ENCODE results near the gene SLC66A1.

The SLC66A1 gene

DNA sequence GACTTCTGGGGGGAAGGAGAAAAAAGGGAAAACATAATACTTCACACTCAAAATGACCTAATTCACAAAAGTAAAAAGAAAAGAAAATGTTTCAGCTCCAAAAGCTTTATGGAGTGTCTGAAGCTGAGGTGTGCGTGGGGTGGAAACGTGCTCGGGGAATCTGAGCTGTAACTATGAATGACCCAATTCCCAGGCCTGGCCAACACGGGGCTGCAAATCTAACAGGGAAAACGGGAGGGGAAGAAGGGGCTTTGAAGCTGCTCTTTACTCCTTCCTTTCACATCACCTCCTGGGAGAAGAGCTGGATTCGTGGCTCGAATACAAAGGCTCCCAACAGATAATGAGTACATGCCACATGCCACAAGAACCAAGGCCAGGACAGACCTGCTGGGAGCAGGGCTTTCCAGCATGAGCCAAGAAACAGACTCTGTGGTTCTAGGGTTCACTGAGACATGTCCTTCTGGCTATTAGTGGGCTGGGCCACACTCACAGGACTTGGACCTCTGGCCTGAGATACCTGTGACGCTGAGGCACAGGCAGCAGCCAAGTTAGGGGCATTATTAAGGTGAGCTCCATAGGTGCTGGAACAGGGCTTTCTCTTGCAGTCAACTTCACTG is 51.5 kb downstream of the SLC66A1 start:
- DNase-seq (ENCODE audit: low spot score): no peak

DNA sequence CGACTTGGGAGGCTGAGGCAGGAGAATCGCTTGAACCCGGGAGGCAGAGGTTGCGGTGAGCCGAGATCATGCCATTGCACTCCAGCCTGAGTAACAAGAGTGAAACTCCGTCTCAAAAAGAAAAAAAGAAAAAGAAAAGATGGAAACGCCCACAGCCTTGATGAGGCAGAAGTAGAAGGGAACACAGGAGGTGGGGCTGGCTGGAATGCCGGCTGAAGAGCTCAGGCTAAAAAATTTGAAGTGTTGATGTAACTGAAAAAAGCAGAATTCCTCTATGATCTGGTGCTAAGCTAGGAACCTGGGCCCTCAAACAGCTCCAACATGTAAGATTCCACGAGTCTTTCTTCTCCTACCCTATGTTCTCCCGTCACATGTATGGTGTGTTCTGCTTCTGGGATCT is 53.6 kb downstream of the SLC66A1 start:
- no peak for DNase-seq (ENCODE audit: low spot score)

DNA sequence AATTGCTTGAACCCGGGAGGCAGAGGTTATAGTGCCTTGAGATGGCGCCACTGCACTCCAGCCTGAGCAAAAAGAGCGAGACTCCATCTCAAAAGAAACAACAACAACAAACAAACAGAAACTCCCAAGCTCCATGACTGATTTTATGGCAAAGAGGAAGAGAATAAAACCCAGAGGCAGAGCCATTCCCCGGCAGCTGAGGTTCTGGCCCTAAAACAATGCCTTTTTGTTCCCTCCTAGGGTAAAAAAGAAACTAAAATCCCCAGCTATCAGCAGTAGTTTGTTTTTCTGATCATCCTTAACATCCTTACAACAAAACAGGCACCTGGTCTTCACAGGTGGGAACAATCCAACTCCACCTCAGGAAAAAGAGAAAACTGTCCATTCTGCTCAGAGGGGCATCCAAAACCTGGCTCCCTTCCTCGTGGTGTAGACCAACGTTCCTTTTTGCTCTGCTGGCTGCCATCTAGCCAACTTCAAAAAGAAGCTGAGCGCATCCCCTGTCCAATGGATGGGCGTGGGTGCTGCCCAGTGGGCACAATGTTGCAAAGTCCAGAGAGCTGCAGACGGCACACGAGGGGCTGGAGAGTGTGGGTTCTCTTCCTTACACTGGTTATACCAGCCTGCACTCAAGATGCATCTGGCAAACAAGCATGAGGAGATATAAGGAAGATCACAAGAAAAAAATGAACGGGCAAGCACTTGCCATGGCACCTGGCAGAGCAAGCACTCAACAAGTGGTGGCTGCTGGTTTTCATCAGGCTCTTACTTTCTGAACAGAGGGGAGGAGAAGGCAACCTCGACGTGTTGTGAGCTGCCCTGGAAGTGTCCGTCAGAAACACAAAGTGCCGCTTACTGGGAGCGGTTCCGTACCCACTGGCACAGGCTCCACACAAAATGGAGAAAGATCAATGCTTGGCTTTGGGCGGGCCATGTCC is 54.7 kb downstream of the SLC66A1 start:
- DNase-seq (ENCODE audit: low spot score): no peak

- no peak for DNase-seq (ENCODE audit: low spot score)
Observed at GRCh38 chr1:19367584-19368041, 55.5 kb downstream of the SLC66A1 start.

- DNase-seq (ENCODE audit: low spot score): no peak
Observed at GRCh38 chr1:19368050-19368449, 55.9 kb downstream of the SLC66A1 start.

GRCh38 chr1:19368964-19369363 is 56.8 kb downstream of the SLC66A1 start:
- no peak for DNase-seq (ENCODE audit: low spot score)

DNA sequence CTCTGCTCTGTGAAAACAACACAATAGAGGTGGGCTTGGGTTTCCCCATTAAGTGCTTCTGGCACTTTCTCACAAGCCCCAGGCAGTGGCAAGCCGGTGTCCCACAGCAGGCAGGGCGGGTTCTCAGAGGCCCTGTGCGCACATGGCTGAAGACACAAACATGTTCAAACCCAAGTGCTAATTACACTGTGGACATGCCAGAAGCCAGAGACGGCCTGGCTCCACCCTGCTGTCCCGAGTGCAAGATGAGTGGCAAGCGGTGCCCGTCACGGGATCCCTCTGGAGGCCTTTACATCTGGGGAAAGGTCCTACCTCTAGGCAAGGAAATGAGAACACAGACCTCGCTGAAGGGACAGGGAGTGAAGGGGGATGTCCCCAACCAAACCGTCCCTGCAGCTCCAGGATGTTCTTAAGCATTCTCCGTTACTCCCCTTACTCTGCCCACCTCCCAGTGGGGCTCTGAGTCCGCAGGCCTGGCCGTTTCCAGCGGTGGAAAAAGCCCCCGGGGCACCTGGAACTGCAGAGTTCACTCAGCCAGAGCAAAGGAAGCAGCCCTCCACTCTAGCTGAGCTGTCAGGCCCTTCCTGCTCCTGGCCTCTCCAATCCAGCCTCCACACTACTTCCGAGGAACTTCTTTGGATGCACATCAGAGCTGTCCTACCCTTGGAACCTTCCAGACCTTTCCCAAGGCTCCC is 57.4 kb downstream of the SLC66A1 start:
- no peak for DNase-seq (ENCODE audit: low spot score)

GRCh38 chr1:19370453-19371170 is 58.5 kb downstream of the SLC66A1 start:
- DNase-seq (ENCODE audit: low spot score): no peak

DNA sequence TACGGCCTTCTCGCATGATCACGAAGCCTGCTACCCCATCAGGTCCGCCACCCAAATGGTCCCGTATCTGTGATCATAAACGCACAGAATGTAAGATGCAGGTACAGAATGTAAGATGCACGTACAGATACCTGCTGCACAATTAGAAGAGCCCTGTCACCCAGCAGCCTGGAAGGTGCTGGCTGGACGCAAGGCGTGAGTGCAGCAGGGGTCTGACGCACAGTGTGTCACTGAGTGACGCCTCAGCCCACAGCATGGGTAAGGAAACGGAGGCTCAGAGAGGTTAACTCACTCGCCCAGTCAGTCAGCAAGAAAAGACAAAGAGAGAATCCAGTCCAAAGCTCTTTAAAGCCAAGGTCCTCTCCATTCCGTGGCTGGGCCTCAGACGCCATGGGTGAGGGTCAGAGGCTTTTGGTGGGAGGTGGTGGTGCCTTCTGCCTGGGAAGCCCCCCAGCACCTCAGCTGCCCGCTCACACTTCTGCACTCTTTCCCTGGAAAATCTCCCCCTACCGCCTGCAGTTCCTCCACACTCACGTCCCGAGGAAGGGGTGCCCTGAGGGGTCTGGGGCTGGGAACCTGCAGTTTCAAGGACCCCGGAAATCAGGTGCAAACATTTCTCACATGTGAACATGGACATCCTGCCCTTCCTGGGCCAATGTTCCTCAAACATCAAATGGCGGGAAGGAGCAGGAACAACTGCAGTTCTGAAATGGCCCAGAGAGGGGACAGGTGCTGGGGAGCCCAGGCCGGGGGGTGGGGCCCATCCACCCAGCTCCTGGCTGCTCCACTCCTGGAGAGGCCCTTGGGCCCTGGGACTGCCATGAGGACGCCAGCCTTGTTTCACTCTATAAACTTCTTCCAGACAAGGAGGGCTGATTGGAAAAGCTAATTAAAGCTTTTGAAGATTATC is 59.4 kb downstream of the SLC66A1 start:
- DNase-seq (ENCODE audit: low spot score): no peak

GRCh38 chr1:19372136-19372514 is 60.0 kb downstream of the SLC66A1 start:
- DNase-seq (ENCODE audit: low spot score): no peak

DNA sequence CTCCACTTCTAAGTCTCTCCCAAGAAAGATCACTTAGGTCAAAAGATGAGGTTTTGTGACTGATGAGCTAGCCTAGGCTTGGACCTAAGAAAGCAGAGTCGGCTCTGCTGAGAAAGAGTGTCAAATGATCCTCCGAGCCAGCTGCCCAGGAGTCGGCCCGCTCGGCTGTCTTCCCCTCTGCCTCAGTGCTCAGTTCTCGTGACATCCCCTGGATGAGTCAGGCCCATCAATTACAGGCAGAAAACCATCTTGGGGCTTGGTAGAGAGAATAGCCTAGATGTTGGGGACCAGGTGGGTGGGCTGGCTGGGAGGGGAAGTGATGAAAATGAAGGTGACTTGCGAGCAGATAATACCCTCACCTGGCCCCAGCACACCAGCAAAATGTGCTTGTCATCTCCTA is 60.5 kb downstream of the SLC66A1 start:
- no peak for DNase-seq (ENCODE audit: low spot score)

GRCh38 chr1:19373211-19374082 is 61.3 kb downstream of the SLC66A1 start:
- DNase-seq (ENCODE audit: low spot score): no peak

GRCh38 chr1:19374083-19374801 is 62.1 kb downstream of the SLC66A1 start:
- DNase-seq (ENCODE audit: low spot score): peak; percentile 10

DNA sequence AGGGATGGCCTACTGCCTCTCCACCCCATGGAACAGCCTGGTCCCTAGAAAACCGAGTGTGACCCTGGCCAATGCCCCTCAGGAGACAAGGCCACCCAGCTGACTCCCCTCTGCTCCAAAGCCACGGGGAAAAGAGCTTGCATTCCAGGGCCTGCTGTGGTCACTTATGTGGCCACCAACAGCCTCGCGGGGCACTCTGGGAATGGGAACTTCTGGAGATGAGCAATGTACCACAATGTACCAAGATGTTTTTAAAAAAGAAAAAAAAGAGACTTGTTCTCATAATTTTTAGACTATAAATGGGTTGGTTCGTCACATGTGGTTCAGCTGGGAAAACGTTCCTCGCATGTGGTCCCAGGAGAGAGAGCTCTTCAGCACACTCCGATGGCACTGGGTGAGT is 62.8 kb downstream of the SLC66A1 start:
- DNase-seq (ENCODE audit: low spot score): no peak

- no peak for DNase-seq (ENCODE audit: low spot score)
Observed at GRCh38 chr1:19375631-19376400, 63.7 kb downstream of the SLC66A1 start.

DNA sequence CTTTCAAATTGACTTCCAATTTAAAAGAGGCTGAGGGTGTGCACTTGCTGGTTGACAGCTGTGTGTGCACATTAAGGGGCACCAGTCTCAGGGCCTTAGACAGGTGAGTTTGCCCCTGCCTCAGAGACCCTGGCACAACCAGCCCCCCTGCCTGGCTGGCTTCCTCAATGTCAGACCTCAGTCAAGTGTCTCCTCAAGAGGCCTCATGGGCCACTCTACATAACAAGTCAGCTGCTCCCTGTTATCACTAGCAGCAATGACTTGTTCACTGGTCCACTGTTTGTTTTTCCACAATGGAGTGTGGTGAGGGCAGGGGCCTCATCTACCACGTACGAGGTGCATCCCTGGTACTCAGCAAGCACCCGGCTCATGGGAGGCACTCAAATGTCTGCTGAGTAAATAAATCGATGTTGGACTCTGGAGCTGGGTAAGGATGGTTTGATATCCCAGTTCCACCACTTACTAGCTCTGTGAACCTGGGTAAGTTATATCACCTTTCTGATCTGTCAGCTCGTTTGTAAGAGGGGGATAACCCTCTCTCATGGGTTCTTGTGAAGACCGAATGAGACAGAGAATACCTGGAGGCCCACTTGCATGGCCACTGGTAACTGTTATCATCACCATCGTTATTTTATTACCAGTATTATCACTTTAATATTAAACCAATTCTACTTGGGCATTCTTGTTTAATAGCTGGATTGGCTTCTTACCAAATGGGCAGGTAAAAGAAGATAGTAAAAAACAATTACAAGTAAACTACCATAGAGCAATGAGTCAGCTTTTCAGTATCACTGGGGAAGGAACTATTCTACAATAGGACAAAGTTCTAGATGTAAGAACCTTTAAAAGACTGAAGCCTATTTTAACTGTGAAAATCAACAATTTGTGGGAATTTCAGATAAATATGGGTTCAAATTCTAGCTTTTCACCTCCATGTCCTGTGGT is 64.6 kb downstream of the SLC66A1 start:
- DNase-seq (ENCODE audit: low spot score): no peak

Measured in CD4-positive, alpha-beta T cell treated with Interleukin-2 at 100 ng/mL for 4 hours (primary cell).